ENCODE data around the gene TEX19.

- TF ChIP-seq POLR2A (IDR thresholded peaks at IDR 0.05) (no peak), POLR2AphosphoS5 (IDR thresholded peaks at IDR 0.05) (no peak), CTCF (IDR thresholded peaks at IDR 0.05) (no peak)
Measured at GRCh38 chr17:82348434-82348833, 10.6 kb upstream of the TEX19 start.
